OCI-LY3 (cell line): ENCODE results near the gene CRIM1.

Source experiments
- H2AFZ ChIP-seq: fragments of 200-600, 300-600 bp; shearing (Covaris generic); 2 replicates; pipeline ENCODE4 v1.6.0; 2014; ENCODE audit warnings: antibody characterized with exemption, low read depth, low read length
- H3K27ac ChIP-seq: fragments of 200-600, 300-600 bp; sonication (generic); 2 replicates; pipeline ENCODE4 v1.5.1; 2014; ENCODE audit warnings: mild to moderate bottlenecking, low read length, moderate library complexity, mixed read lengths
- H3K27me3 ChIP-seq: fragments of 200-600, 300-600 bp; sonication (generic); 2 replicates; pipeline ENCODE4 v1.6.1; 2014; ENCODE audit warnings: low read depth, low read length, mixed read lengths
- H3K36me3 ChIP-seq: fragments of 200-600, 300-600 bp; sonication (generic); replicated peaks from 2 replicates; pipeline ENCODE3; 2014; ENCODE audit warnings: low read depth, low read length, mixed read lengths
- H3K4me1 ChIP-seq: fragments of 300-600, 200-600 bp; sonication (generic); 2 replicates; pipeline ENCODE4 v1.6.1; 2014; ENCODE audit warnings: low read length, mixed read lengths
- H3K4me2 ChIP-seq: fragments of 200-600, 300-600 bp; sonication (generic); 2 replicates; pipeline ENCODE4 v1.6.1; 2014; ENCODE audit warnings: low read length, mixed read lengths
- H3K4me3 ChIP-seq: fragments of 300-600, 200-600 bp; sonication (generic); 2 replicates; pipeline ENCODE4 v1.5.1; 2014; ENCODE audit warnings: antibody characterized with exemption, mild to moderate bottlenecking, low read length, moderate library complexity
- H3K79me2 ChIP-seq: fragments of 300-600, 200-600 bp; shearing (Covaris generic); 2 replicates; pipeline ENCODE4 v1.6.1; 2014; ENCODE audit warnings: mild to moderate bottlenecking, low read length, mixed read lengths
- H3K9ac ChIP-seq: fragments of 300-600, 200-600 bp; shearing (Covaris generic); 2 replicates; pipeline ENCODE4 v1.6.0; 2014; ENCODE audit warnings: mild to moderate bottlenecking, low read length, moderate library complexity
- H3K9me3 ChIP-seq: fragments of 200-600, 300-600 bp; shearing (Covaris generic); 2 replicates; pipeline ENCODE4 v1.6.1; 2014; ENCODE audit warnings: low read length, mixed read lengths; ENCODE audit not compliant: insufficient read depth
- H4K20me1 ChIP-seq: fragments of 200-600, 300-600 bp; sonication (generic); 2 replicates; pipeline ENCODE4 v1.6.1; 2016; ENCODE audit warnings: low read length, mixed read lengths; ENCODE audit not compliant: insufficient read depth
- EZH2phosphoT487 ChIP-seq: fragments of 200-600 bp; shearing (Covaris generic); IDR thresholded peaks from 2 replicates; pipeline ENCODE4 v1.6.1; 2018; ENCODE audit warnings: antibody characterized with exemption, mixed run types, low read depth
- TF ChIP-seq, protein P1 (sequence below): fragments of 200-600, 300-600 bp; sonication (generic); IDR thresholded peaks from 2 replicates; pipeline ENCODE4 v1.5.1; 2014; ENCODE audit warnings: antibody characterized with exemption, low read length, low read depth

Gene CRIM1

DNA sequence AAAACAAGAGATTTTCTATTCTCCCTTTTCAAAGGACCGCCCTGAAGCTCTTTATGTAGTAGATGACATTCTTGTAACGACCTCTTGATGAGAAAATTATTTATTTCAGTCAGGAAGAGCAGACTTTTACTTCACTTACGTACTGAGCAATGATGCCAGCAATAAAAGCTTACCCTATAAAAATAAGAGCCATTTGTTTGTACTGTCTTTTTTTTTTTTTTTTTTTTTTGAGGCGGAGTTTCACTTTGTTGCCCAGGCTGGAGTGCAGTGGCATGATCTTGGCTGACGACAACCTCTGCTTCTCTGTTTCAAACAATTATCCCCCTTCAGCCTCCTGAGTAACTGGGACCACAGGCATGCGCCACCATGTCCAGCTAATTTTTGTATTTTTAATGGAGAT, 39.2 kb downstream of the CRIM1 start:
- Histone ChIP-seq H3K36me3 (no peaks in the 10 kb centered on the region), H3K4me3 (no peak overlapping the region), H4K20me1 (no peaks in the 10 kb centered on the region), H3K4me1 (no peaks in the 10 kb centered on the region), H3K9me3 (no peaks in the 10 kb centered on the region), H3K4me2 (no peak overlapping the region), H3K27me3 (peaks cover 22% of the 10 kb centered on the region), H3K27ac (no peak overlapping the region), H2AFZ (no peak overlapping the region), H3K9ac (no peak overlapping the region), H3K79me2 (no peaks in the 10 kb centered on the region)
- TF ChIP-seq EZH2phosphoT487, result no peak
- TF ChIP-seq, protein P1, sequence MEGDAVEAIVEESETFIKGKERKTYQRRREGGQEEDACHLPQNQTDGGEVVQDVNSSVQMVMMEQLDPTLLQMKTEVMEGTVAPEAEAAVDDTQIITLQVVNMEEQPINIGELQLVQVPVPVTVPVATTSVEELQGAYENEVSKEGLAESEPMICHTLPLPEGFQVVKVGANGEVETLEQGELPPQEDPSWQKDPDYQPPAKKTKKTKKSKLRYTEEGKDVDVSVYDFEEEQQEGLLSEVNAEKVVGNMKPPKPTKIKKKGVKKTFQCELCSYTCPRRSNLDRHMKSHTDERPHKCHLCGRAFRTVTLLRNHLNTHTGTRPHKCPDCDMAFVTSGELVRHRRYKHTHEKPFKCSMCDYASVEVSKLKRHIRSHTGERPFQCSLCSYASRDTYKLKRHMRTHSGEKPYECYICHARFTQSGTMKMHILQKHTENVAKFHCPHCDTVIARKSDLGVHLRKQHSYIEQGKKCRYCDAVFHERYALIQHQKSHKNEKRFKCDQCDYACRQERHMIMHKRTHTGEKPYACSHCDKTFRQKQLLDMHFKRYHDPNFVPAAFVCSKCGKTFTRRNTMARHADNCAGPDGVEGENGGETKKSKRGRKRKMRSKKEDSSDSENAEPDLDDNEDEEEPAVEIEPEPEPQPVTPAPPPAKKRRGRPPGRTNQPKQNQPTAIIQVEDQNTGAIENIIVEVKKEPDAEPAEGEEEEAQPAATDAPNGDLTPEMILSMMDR, result no peak

DNA sequence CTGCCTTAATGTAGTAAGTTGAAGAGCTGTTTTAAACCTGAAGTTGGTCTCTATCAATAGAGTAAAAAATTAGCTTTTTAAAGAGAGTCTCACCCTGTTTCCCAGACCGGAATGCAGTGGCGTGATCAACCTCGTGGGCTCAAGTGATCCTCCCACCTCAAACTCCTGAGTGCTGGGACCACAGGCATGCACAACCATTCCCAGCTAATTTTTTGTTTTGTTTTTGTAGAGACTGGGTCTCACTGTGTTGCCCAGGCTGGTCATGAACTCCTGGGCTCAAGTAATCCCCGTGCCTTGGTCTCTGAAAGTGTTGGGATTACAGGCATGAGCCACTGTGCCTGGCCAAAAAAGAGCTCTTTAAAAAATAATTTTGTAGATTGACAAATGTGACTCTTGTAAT, 40.3 kb downstream of the CRIM1 start:
- no peak overlapping the region for H3K27ac ChIP-seq
- TF ChIP-seq EZH2phosphoT487, result no peak
- TF ChIP-seq, protein P1, result no peak
- H3K4me1 ChIP-seq, result no peaks in the 10 kb centered on the region
- no peak overlapping the region for H3K9ac ChIP-seq
- H3K9me3 ChIP-seq, result no peaks in the 10 kb centered on the region
- no peaks in the 10 kb centered on the region for H4K20me1 ChIP-seq
- H3K4me3 ChIP-seq, result no peak overlapping the region
- no peak overlapping the region for H3K4me2 ChIP-seq
- H2AFZ ChIP-seq, result no peak overlapping the region
- H3K36me3 ChIP-seq, result no peaks in the 10 kb centered on the region
- no peaks in the 10 kb centered on the region for H3K79me2 ChIP-seq
- H3K27me3 ChIP-seq, result peaks cover 32% of the 10 kb centered on the region

DNA sequence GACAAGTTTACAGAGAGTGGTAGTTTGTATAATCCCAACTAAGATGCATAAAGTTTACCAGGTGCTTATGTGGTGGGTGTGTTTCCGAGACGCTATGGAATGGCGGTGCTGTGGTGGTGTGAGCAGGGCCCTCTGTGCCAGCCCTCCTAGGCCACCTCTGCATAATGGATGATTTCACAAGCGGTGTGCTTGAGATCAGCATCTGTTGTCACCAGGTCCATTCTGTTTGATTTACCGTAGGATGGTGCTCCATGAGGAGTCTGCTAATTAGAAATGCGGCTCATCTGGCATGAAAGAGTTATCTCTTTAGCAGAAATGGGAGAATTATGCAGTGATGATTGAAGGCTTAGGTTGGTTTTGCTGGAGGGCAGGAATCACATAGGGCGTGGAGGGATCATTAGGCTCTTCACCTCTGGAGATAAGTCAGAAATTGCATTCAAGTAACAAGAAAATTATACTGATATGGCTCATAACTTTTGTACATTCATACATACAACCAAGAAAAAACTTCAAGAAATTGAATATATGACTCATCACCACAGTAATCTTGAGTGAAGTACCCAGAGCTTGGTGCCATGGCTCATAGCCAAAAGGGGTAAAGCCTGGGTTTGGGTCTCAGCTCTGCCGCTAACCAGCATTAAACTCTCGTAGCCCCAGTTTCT, 41.4 kb downstream of the CRIM1 start:
- no peaks in the 10 kb centered on the region for H4K20me1 ChIP-seq
- TF ChIP-seq EZH2phosphoT487, result no peak
- TF ChIP-seq, protein P1, result no peak
- no peak overlapping the region for H2AFZ ChIP-seq
- H3K9ac ChIP-seq, result no peak overlapping the region
- no peak overlapping the region for H3K27ac ChIP-seq
- H3K36me3 ChIP-seq, result no peaks in the 10 kb centered on the region
- no peak overlapping the region for H3K4me2 ChIP-seq
- no peak overlapping the region for H3K4me3 ChIP-seq
- H3K4me1 ChIP-seq, result no peaks in the 10 kb centered on the region
- H3K79me2 ChIP-seq, result no peaks in the 10 kb centered on the region
- H3K27me3 ChIP-seq, result peaks cover 44% of the 10 kb centered on the region
- H3K9me3 ChIP-seq, result no peaks in the 10 kb centered on the region

DNA sequence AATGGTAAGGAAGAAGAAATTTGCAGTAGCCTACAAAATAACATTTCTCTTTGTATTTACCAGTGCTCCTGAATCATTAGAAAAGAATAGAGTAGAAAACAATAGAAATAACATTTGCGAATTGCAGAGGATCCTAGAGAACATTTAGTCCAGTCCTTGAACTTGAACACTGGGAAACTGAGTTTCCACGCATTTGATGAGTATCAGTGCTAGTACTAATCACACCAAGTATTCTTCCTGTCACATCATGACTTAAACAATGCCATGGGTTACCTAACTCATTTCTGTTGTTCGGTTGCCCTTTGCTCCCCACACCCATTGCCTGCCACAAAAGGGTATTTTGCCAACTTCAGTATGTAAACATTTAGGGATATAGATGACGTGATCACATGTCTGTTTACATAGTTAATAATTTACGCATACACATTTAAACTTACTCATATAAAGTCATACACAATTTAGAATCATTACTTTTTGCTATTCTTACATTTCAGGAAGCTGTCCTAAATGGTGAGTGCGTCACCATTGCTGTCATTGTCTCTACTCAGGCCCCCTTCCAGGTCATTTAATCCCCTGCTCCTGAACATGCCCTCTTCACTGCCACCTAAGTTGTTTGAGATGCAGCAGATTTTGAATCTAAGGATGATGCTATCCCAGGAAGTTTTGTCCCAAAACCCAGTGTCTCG, 42.3 kb downstream of the CRIM1 start:
- Histone ChIP-seq H2AFZ (no peak overlapping the region), H3K27ac (no peak overlapping the region), H3K79me2 (no peaks in the 10 kb centered on the region), H3K9me3 (no peaks in the 10 kb centered on the region), H4K20me1 (no peaks in the 10 kb centered on the region), H3K36me3 (no peaks in the 10 kb centered on the region), H3K9ac (no peak overlapping the region), H3K27me3 (peaks cover 52% of the 10 kb centered on the region), H3K4me2 (no peak overlapping the region), H3K4me3 (no peak overlapping the region), H3K4me1 (no peaks in the 10 kb centered on the region)
- TF ChIP-seq EZH2phosphoT487, result no peak
- TF ChIP-seq, protein P1, result no peak
